CD4-positive, alpha-beta T cell treated with Interleukin-2 at 100 ng/mL for 4 hours (primary cell): ENCODE results near the gene PARD3.
"Not testable (repeated sequence)": the region's sequence is repeated elsewhere in the genome, so short reads cannot be mapped to it uniquely, and the experiment has no call there.

Experiments used
- DNase-seq: peaks from one replicate; pipeline ENCODE4 v3.0.0-alpha.2; 2020; ENCODE audit warnings: low spot score

PARD3 gene

DNA sequence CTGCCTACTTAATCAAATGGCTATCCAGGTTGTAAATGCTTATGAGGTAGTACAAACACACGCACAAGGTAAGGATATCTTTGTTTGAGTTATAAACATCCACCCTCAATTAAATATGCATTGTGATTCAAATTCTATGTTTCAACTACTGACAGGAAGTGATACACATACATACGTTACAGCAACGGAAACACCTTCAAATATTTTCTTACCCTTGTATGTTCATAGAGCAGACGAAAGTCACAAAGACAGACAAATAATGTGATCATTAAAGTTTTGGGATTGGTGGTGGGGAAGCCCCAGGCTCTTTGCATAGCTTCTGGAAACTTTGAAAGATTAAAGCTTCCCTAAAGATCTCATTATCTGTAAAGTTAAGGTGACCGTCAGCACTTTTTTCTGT lies 521.0 kb downstream of the PARD3 start:
- no peak for DNase-seq

DNA sequence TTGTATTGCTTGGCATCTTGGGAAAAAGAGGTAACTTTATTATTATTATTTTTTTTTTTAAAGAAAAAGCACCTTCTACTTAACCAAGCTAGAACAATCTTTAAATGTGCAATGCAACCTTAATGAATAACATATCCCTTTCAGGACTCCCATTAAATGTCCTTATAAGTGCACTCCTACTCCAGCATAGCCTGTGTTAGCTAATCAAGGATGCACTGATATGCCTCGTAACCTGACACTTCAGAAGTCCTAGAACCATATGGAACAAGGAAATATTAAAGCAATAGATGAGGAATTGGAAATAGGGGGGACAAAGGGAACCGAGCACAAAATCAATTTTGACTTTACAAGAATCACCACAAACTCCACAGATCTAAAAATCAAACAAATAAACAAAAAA lies 522.4 kb downstream of the PARD3 start:
- no peak for DNase-seq

DNA sequence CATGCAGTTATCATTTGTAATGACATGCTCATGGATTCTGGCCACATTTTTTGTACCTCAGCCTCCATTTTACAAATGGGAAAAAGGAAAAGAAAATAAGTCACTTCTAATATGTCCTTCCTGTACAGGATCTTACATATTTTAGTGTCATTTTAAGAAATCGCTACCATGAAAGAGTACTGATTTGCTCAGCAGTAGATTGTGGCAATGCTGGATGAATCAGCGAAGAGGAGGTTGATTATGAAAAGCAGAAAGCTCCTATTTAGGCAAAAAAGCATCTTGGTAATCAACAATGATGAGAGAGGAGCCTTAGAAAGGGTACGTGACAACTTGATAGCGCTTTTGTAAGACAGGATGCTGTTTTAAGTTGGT lies 522.9 kb downstream of the PARD3 start:
- no peak for DNase-seq

DNA sequence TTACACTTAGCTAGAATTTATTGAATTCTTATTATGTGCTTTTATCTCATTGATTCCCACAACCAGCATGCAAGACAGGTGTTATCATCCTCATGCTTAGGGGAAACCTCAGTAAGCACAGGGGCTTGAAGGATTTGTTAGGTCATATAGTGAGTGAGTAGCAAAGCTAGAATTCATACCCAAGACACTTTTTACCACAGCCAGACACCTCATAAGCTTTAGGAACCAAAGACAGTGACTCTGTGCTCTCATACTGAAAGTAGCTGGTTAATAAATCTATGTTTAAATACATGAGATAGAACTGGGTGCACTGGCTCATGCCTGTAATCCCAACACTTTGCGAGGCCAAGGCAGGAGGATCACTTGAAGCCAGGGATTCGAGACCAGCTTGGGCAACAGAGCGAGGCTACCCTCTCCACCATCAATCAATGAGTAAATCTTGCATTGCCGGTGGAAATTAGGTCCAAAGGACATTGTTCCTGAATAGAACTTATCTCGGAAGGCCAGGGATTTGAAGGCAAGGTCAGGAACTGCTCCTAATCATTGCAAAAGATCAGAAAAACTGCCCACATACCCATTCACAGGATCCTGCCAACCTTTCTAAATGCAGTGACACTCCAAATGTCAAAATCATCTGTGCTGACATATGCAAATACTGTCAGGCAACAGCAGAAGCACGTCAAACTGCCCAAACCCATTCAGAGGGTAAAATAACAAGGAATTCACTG lies 523.5 kb downstream of the PARD3 start:
- no peak for DNase-seq

DNA sequence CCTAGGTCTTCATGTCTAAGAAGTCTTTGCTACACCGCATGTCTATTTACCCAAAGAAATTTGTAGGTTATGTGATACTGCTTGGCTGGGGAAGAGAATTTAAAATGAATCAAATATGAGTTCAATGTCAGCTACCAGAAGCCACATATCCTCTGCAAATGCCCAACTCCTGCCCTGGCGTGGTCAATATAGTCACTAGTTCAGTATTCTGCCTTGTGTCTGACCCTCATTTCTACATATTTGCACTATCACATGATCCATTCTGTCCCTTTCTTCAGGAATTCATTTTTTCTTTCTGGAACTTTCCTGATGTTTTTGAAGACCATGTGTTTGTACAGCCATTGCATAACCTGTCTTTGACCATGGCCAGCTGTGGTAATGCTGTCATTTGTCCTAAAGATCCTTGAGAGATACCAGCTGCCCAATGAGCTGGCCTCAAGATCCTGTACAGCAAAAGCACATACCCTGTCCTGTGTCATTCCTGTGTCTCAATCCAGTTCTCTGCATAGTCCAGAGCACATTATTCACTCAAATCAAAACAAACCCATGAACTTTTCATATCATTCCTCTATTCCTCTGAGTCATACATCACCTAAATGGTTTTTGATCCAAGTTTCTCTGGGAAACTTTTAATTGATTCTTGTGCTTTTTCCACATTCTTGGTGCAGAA lies 524.5 kb downstream of the PARD3 start:
- DNase-seq = no peak

DNA sequence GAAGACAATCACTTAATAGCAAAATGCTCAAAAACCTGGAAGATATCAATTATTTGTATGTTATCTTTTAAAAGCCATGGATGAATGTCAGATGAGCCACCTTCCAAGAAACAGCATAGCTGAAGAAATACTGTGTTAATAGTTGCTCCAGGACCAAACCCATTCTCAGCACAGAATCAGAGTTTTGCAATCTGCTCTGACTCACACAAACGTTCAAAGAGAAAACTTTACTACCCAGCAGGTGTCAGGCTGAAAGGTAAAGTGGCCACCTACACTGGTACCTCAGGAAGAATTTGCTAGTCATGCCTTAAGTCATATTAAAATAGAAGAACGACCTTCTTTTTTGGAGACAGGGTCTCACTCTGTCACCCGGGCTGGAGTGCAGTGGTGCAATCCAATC lies 526.5 kb downstream of the PARD3 start:
- no peak for DNase-seq

DNA sequence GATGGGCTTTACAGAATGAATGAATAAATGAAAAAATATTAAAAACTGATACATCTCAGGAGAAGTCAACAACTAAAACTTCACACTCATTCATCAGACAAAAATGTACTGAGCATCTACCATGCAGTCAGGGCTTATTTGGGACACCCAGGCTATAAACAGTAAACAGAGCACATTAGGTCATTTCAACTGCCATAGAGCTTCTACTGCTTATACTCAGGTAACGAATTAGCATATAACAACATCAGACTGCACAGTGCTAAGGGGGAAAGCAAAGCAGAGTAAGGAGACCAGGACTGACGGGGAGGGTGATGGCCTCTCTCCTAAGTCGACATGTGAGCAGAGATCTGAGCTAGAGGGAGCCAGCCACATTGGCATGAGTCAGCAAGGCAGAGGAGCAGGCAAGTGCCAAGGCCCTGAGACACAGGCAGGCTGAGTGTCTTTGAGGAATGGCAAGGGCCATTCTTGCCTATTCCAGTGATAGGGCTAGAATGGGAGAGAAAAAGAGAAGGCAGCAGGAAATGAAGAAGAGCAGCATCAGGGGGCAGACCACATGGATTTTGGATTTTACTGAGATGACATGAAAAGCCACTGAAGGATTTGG lies 528.9 kb downstream of the PARD3 start:
- no peak for DNase-seq

DNA sequence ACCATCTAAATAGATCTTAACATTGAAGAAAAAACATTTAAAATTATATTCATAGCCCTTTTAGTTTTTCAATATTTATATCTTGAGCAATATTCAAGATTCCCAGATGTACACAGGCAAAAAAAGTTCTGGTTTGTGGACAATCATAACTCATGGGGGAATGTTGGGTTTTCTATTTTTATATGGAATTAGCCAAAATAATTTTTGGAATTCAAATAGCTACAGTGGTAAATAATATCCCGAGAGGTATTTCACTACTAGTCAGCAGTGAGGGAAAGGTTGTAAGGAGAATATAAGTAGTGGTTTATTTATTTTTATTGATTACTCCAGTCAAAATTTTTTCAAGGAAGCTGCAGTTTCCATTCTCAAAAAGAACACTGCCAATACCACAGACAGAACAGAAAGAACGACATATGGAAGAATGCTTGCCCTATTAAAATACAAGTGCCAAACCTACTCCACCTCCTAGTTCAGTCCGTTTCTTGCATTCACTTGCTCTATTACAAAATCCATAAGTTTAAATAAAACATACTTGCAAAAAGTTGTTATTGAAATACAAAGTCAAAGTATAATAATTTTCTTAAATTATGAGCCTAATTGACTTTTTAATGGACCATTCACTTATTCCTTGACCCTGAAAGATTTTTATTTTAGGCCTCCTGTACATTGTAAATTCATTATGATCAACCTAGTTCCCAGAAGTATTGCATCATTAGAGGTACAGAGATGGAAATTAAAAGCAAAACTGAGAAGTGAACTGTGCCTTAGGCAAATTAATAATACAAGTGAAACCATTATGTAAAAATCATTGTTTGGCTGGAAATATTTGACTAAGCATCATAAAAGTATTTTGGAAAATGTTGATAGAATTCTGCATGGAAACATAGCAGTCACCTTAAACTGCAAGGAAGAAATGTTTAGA lies 533.2 kb downstream of the PARD3 start:
- DNase-seq = no peak

DNA sequence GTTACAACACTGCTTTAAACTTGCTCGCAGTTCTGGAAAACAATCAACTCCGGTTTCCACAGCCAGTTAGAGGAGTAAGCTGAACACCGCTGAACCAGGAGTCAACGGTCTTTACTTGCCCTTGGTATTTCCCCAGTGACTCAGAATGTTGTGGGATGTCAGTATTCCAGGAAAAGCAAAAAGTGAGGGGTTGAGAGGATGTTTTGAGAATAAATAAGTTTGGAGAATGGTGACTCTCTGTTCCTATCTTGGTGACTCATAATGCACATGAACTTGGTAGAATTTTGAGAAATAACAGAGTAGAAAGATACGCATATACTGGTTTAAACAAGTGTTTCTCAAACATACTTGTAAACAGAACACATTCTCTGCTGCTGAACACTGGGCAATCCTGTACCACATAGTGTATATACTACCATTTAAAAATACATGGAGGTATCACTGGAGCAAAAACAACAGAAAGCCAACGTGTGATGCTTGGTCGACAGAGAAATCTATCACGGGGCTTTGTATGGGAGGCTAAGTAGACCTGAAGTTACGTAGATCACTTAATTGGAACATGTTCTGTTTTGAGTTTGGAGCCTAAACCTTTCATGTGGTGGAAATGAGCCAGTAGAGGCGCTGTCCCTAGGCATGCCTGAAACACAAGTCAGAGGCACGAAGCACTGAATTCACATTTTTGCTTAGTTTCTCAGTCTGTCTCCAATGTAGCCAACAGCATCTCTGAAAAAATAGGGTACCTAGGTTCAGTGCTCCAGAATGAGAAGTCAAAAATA lies 534.3 kb downstream of the PARD3 start:
- DNase-seq = no peak

DNA sequence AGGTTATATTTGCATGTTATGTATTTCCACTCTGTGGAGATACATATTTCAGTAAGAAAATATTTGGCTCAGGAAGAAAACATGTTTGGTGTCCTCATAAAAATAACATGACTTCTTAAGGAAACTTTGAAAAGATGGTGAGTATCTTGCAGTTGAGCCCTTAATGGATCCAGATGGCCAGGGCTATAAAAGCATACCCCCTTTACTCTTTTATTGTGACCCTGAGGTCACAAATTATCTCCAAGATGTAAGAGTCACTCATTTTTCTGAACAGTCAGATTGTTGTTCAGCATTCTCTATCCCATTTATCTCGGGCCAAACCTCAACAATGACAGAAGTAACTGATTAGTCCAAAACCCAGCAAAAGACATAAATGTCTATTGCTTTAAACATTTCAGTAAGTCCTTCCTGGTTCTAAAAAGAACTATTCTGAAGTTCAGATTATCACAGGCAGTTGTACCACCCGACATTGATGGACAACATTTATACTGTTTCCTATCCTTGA lies 539.4 kb downstream of the PARD3 start:
- DNase-seq = no peak

DNA sequence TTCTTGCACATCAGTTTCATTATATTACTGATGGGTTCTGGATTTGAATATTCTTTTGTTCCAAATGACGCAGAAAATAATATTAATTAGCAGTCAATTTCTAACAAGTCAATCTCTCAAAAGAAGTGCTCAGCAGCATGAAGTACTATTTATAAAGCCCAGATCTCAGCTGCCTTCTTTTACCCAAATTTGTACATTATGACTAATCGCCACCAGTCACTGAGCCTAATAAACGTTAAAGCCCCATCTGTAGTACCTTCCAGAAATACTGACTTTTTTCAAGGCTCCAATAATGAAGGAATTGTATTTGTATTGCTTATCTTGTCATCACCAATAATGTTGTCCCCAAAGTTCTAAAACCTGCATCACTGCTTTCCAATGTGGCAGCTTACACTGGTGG lies 540.2 kb downstream of the PARD3 start:
- DNase-seq = no peak

DNA sequence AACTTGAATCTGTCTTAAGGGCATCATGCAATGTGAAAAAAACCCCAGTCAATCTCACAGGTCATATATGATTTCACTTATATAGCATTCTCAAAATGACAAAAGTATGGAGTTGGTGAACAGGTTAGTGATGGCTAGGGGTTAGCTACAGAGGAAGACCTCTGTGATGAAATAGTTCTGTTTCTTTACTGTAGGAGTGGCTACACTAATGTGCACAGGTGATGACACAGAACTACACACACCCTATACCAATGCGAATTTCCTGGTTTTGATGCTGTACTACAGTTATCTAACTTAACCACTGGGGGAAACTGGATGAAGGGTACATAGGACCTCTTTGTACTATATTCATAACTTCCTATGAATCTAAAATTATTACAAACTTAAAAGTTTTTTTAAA lies 541.8 kb downstream of the PARD3 start:
- no peak for DNase-seq

DNA sequence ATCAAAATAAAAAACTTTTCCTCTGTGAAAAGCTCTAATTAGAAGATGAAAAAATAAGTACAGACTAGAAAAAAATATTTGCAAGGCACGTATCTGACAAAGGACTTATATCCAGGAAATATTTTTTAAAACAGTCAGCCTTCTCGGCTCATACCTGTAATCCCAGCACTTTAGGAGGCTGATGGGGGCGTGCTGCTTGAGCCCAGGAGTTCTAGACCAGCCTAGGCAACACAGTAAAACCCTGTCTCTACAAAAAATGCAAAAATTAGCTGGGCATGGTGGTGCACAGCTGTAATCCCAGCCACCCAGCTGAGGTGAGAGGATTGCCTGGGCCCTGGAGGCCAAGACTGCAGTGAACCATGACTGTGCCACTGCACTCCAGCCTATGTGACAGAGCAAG lies 542.8 kb downstream of the PARD3 start:
- no peak for DNase-seq

DNA sequence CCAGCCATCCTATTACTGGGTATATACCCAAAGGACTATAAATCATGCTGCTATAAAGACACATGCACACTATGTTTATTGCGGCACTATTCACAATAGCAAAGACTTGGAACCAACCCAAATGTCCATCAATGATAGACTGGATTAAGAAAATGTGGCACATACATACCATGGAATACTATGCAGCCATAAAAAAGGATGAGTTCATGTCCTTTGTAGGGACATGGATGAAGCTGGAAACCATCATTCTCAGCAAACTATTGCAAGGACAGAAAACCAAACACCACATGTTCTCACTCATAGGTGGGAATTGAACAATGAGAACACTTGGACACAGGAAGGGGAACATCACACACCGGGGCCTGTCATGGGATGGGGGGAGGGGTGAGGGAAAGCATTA lies 546.7 kb downstream of the PARD3 start:
- DNase-seq = not testable (repeated sequence)

DNA sequence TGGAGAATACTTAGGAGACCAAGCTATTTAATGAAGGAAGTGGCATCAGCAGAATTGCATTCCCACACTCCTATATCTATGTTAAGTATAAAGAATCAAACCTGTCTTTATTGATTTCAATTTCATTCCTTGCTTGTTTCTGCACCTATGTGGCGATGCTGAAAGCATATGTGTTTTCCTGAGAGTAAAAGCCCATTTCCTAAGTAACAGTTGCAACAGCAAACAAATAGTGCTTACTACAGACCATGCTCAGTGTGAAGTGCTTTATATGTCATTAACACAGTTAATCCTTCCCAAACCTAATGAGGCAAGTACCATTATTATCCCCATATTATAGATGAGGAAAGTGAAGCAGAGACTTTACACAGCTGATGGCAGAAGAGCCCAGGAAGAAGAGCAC lies 552.1 kb downstream of the PARD3 start:
- no peak for DNase-seq

DNA sequence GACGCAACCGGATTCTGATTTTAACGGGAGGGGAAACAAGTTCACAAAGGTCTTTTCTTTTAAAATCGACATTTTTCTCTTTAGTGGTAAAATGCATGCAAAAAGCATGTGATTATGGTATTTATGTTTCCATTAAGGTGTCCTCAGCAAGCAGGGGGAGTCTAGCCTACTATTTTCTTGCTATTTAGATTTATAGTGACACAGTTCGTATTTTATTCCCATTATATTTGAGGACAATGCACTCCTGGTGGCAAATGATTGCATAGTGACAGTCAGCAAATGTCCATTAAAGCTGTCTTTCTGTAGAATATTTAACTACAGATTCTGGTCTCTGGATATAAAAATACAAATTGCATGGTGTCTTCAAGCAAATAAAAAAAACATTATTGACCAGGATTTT lies 554.2 kb downstream of the PARD3 start:
- DNase-seq = no peak

DNA sequence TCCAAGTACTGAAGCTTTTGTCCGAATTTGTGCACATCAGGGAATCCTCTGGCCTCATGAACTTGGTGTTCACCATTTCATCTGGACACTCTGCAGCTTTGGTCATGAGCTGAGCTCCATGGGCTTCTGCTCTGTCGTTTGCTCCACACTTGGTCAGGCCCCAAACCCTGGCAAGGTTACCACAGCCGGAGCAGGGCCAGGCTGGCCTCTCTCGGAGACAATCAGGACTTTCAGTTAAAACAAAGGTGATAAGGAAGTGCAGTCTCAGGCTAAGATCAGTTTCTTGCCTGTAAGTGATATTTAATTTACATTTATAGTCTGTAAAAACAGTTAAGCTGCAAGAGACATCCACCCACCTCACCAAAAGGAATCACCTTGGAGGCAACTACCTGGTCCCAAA lies 558.9 kb downstream of the PARD3 start:
- no peak for DNase-seq

DNA sequence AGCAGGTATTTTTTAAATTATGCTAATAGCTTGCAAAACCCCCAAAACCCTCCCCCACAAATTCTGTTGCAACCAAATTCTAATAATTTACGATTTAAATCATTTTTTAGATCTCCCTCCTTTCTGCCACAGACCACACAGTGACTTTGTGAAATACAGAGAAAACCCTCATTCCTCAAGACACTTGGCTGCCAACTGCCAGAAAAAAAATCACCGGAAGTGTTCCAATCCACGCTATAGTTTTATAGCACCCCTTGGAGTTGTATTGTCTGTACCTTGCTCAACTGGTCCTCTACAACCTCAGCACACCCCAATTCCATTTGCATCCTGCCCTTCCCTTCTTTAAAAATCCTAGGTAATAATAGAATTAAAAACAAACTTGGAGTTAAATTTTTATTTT lies 560.1 kb downstream of the PARD3 start:
- DNase-seq = no peak

DNA sequence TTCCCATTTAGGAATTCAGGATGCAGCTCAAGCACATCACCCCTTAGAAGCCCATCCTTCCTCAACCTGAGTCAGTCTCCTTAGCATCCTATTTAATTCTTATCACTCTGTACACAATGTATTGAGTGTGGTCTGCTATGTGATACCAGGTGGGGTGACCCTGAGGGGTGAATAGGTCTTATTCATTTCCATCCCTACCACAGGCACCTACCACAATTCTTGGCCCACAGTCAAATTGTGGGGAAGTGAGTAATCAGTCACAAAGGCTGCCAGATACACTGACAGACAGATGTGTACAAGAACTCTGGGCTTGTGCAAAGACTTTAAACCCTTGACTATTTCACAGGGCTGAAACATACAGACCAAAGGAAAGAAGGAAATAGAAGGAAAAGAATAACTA lies 560.5 kb downstream of the PARD3 start:
- DNase-seq = no peak

DNA sequence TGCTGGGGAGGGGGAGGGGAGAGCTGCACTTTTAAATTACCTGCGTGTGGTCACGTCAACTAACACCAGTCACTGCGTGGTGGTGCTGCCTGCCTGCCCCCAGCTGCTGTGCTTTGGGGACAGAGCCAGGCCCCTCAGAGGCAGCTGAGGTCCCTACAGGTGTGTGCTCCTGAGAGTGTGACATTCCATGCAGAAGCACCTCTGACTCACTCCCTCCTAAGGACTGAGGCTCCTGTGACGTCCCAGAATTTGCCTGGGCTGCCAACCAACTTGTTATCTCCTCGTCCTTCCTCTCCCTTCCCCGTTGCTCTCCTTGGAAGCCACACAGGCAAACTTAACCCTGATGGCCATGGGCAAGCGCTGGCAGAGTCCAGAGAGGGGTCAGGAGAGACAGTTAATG lies 563.0 kb downstream of the PARD3 start:
- no peak for DNase-seq

DNA sequence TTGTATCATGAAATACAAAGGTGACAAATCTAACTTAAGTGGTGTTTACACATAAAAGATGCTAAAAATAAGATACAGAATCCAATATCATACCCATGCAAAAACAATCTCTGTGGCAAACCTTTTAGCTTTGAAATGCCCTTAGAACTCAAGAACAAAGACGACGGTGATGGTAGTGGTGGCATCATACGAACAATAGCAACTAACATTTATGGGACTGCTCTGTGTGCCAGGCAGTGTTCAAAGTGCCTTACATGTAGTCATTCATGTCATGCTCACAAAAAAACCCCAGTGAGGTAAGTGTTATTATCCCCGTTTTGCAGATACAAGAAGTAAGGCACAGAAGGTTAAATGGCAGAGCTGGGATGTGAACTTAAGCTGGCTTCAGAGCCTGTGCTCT lies 563.9 kb downstream of the PARD3 start:
- no peak for DNase-seq

DNA sequence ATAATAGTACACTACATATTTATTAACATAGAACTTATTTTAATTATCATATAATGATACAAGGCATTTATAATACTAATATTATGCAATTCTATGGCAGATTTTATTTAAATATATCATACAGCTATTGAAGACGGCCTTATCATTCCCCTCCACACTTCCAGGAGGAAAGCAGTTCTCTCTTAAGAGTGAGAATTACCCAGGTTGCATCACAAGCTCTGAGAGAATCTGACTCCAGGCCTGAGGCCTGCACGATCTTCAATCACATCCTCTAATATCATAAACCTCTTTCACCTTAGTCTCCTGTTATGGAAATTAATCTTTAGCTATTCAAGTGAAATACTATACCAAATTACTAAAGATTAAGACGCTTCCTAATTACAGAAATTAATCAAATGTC lies 564.4 kb downstream of the PARD3 start:
- no peak for DNase-seq
